Right renal cortex interstitium (tissue), 3 donors: ENCODE results near the gene RDH8. TPM values are rescaled to one million over a fixed set of nuclear protein-coding genes. Genes with fewer than 3 reads are reported as not detected.
A peak's percentile ranks its signal among the peaks of the same experiment; 100 is the strongest.

Source experiments
- DNase-seq, 3 donors: peaks; one replicate each; pipeline ENCODE4 v3.0.0-alpha.2; 2013; ENCODE audit warnings: low read depth in 3 of 3, low spot score in 2 of 3
- polyA plus RNA-seq, 3 donors: library from polyadenylated mRNA; unstranded; fragments of 120-200 nt; gene quantifications; one replicate each; pipeline ENCODE4 v1.2.1, GENCODE V29; 2013; ENCODE audit not compliant: insufficient read length in 3 of 3

RDH8 gene, protein sequence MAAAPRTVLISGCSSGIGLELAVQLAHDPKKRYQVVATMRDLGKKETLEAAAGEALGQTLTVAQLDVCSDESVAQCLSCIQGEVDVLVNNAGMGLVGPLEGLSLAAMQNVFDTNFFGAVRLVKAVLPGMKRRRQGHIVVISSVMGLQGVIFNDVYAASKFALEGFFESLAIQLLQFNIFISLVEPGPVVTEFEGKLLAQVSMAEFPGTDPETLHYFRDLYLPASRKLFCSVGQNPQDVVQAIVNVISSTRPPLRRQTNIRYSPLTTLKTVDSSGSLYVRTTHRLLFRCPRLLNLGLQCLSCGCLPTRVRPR
- polyA plus RNA-seq = not detected

DNA sequence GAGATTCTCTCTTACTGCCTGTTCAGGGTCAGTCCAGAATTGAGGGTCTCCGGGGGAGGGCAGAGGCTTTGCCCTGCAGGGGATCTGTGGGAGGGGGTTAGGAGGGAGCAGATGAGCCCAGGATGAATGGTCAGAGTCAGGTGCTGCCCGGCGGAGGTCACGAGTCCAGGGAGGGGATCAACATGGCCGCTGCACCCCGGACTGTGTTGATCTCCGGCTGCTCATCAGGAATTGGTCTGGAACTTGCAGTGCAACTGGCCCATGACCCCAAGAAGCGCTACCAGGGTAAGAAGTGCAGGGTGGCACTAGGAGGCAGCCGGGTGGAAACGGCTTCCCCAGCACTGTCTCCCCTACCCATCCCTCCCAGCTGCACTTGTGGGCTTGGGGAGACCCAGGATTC lies at the start of gene RDH8:
Gene RDH8, plus strand, starts transcription at position 168 of the 400 bp plus-strand sequence. Its CDS starts 15 bp downstream, at position 183.
- no peak for DNase-seq

DNA sequence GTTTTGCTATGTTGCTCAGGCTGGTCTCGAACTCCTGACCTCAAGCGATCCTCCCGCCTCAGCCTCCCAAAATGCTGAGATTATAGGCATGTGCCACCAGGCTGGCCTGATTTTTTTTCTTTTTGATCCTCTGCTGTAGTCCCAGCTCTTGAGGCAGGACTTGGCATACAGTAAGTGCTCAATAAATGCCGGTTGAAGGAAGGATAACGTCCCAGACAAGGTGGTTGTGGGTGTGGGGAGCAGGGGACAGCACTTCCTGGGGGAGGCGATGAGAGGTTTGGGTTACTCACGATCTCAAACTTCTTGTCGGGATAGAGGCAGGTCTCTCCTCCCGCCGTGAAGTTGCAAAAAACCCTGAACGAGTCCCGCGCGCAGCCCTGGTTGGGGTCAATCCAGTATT lies 47.3 kb upstream of the RDH8 start:
- DNase-seq = no peak

DNA sequence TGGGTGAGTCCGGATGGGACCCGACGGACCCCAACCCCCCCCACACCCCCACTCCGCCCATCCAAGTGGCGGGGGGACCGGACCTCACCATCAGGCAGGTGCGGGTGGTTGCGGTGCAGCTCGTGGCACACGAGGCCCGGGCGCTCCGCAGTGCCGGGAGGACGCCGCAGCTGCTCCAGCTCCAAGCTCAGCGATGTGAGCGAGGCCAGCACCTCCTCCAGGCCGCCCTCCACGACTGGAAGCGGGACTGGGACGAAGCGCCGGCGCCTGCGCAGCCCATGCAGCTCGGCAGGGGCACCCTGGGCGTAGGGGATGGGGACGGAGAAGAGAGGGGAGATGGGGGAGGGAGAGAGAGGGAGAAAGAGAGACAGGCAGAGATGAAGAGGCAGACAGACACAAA lies 46.8 kb upstream of the RDH8 start:
- DNase-seq = no peak

DNA sequence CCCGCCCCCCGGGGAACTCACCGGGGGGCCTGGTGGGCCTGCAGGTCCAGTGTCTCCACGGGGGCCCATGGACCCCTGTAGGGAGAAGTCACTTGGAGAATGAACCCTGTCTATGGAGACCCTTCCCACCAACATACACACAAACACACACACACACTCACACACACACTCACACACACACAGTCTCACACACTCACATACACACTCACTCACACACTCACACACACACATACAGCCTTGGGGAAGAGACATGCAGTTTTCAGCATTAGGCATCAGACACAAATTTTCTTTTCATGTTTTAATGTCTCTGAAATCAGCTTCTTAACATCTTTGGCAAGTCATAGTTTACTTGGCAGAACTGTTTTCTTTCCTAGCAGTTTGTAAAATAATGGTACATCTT lies 46.0 kb upstream of the RDH8 start:
- no peak for DNase-seq

DNA sequence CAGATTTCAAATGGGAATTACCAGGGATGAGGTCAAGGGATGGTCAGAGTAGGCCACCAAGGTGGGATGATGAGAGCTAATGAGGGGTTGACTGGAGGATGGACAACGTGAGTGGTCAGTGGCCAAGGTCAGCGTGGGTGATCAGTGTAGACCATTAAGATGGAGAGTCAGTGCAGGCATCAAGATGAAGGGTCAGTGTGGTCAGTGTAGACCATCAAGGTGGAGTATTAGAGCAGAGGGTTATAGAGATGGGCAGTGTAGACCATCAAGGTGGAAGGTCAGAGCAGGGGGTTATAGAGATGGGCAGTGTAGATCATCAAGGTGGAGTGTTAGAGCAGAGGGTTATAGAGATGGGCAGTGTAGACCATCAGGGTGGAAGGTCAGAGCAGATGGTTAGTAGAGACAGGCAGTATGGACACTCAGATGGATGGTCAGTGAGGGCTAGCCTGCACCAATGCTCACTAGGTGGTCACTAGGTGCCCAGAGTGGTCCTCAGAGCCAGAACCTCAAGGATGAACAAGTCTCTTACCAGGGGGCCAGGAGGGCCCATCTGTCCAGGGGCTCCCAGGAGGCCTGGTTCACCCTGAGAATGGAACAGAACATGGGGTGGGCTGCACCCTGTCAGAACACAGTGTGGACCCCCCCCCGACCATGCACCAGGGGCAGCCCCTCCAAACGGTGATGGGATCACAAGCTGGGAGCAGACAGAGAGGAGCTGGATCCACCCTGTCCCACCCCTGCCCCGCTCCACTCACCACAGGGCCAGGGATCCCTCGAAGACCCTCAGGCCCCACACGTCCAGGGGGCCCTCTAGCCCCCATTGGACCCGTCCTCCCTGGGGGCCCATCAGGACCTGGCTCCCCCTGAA lies 44.2 kb upstream of the RDH8 start:
- DNase-seq = no peak

DNA sequence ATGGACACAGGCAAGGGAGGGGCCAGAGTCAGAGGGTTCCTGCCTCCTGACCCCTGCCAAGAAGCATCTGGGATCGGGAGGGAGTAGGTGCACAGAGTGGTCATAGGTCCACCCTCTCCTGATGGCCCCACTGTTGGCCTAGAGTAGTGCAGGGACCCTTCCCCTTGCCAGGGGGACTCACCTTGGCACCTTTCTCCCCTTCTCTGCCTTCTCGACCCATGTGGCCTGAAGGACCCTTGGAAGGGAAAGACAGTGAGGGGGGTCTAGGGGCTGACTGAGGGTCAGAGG lies 43.7 kb upstream of the RDH8 start:
- DNase-seq = no peak

DNA sequence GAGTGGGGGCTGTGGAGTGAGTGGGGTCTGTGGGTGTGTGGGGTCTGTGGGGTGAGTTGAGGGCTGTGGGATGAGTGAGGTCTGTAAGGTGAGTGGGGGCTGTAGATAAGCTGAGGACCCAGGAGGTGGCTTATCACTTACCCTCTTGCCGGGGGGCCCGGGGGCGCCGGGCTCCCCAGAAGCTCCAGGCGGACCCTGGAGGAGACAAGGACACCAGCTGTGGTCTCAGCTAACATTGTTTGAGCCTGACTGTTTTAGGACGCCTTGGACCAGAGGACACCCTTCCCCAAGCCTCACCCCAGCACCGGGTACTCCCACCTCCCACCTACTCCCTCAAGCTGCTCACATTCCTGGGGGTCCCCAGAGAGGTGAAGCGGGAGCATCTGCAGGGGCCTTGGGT lies 42.8 kb upstream of the RDH8 start:
- DNase-seq = no peak

DNA sequence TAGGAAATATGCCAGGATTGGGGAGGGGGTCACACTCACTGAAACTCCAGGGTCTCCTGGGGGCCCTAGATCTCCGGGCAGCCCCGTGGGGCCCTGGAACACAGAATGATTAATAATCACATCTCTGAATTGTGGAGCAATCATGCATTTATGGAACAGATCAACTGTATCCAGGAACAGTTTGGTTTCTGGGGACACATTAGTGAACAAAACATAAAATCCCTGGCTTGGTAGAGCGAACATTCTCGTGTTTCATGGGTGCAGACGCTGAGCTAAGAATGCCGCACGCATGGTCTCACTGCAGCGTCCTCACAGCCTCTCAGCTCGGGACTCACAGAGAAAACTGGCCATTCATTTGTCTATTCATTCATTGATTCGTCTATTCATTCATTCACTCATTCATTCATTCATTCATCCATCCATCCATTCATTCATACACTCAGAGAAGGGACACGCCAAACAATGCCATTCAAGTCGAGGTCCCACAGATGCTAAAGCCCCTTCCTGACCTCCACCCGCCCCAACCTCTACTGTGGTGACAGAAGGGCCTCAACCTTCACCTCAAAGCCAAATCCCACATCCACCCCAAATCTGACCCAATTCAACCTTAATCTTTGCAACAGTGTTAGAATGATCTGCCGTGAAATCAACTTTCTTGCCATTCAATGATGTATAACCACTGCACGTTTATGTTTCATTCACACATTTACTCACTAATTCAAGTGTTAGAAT lies 42.0 kb upstream of the RDH8 start:
- DNase-seq = no peak

DNA sequence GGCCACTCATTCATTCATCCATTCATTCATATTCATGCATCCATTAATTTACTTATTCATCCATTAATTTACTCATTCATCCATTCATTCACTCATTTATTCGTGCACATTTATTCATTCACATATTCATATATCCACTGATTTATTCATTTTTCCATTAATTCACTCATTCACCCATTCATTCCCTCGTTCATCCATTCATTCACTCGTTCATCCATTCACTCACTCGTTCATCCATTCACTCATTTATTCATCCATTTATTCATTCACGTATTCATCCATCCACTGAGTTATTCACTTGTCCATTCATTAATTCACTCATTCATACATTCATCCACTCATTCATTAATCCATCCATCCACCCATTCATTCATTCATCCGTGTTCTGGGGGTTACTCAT lies 41.2 kb upstream of the RDH8 start:
- no peak for DNase-seq

DNA sequence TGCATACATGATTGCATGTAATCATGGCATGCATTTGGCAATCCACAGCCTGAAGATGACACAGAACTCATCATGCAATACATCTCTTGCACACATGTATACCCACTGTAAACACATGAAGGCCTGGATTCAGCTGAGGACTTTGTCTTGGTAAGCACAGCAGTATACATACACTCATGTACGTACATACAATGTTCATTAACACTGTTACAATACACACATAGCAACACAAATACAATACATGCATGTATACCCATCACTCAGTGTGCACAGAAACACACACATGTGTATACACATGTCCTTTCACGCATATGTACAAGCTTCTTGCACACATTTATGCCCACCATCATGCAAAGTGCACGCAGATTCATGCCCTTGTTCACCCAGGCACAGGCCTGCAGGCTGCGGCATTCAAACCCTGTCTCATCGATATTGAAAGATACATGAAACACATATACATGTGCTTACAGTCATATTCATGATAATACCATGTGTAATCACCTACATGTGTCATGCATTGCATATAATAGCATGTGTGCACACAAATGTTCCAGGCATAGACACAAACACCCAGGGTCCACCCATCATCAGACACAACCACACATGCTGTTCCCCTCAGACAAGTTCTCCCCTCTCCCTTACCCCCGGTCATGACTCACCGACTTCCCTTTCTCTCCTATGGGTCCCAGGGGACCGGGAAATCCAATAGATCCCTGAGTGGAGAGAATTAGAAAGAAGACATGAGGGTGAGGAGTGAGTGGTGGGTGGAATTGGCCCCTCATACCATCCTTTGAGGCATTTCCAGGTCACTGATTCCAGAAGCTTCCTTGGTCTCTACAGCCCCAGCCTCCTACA lies 31.6 kb upstream of the RDH8 start:
- no peak for DNase-seq

DNA sequence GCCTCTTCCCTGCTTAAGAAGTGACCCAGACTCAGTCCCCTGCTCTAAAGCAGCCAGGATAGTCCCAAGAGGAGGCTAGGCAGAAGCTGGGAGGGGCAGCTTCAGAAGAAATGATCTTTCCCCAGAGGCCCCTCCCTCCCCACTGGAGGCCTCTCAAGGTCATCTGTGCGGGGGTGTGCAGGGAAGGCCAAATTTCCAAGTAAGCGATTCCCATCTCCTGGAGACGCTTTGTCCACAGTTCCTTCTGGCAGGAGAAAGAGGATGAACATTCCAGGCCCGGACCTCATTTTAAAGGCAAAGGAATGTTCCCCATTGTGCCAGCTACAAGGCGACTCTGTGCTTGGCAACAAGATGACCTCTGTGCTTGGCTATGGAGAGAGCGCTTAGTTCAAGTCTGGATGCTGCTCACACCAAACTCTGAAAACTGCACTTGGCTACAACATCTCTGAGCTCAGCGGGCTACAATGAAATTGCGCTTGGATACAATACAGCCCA lies 26.4 kb upstream of the RDH8 start:
- DNase-seq = no peak

DNA sequence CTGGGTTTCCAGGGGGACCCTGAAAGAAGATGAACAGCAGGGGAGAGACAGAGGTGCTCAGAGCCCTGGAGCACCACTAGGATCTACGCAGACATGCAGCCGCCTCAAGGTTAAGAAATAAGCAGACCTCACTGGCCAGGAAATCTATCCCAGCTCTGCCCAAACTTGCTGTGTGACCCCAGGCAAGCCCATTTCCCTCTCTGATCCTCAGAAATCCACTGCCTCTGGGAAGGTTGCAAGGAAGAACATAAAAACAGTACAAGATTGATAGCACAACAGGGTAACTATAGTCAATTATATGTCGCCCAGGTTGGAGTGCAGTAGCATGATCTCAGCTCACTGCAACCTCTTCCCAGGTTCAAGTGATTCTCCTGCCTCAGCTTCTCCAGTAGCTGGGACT lies 23.8 kb upstream of the RDH8 start:
- DNase-seq = no peak

DNA sequence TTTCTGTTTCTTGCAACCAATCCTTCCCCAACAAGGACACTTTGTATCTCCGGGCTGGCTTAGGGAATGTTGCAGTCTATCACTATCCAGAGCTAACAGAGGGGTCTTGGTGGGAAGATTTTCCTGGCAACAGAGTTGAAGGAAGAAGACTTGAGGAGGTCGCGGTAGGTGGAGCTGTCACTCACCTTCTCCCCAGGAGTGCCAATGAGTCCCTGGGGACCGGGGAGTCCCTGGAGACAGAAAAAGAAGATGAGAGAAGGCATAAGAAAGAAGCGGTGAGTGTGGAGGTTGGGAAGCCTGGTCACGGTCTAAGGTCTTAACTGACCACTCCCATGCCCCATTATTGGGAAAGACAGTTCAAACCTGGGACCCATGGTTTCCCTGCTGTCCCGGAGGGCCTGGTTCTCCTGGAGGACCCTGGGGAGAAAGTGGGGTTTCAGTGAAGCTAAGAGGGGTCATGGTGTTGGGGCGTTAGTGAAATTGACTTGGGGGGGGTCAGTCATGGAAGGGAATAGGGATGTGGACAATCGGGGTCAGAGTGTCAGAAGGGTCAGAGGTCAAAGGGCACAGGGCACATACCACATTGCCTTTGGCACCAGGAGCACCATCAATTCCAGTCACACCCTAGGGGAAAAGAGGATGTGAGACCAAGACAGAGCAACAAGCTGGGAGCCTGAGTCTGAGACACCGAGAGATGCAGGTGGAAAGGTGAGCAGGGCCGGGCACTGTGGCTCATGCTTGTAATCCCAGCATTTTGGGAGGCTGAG lies 21.7 kb upstream of the RDH8 start:
- DNase-seq = no peak

DNA sequence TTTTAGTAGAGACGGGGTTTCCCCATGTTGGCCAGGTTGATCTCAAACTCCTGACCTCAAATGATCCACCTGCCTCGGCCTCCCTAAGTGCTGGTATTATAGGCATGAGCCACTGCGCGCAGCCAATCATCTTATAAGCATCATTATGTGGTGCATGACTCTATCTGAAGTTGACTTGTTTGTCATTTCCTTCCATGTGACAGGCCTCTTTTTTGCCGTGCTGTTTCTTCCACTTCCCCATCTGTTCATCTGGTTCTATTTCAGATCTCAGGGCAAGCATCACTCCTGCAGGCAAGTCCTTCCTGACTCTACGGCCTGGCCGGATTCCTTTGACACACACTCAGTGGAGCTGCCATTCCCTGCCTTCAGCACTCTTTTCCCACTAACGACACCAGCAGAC lies 18.2 kb upstream of the RDH8 start:
- DNase-seq = no peak

DNA sequence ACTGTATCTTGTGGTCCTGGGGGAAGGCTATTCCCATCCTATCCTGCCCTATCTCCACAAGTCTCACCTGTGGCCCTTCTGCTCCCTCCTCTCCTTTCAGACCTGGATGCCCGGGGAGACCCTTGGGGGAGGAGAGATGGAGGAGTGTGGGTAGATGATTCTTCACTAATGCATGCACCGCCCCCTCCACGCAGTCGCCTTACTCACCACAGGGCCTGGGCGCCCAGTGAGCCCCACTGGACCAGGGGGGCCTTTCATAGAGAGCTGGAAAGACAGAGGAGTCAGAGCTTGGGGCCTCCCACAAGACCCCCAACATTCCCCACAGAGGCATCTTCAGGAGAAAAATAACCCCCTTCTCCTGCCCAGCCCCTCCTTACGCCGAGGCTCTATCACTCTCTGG lies 17.3 kb upstream of the RDH8 start:
- DNase-seq = no peak

DNA sequence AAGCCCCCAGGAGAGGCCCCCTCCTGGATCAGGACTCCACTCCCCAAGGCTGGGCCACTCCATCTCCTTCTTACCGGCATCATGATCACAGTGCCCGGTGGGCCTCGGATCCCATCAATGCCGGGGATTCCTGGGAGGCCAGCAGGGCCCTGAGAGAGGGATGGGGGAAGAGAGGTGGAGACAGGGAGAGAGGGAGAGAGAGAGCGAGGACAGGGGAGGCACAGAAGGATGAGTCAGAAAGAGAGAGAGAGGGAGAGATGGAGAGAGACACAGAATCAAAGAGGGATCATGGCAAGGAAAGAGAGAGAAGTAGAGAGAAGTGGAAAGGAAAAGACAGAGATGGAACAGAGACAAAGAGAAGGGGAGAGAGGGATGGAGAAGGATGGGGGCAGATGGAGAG lies 16.7 kb upstream of the RDH8 start:
- no peak for DNase-seq

DNA sequence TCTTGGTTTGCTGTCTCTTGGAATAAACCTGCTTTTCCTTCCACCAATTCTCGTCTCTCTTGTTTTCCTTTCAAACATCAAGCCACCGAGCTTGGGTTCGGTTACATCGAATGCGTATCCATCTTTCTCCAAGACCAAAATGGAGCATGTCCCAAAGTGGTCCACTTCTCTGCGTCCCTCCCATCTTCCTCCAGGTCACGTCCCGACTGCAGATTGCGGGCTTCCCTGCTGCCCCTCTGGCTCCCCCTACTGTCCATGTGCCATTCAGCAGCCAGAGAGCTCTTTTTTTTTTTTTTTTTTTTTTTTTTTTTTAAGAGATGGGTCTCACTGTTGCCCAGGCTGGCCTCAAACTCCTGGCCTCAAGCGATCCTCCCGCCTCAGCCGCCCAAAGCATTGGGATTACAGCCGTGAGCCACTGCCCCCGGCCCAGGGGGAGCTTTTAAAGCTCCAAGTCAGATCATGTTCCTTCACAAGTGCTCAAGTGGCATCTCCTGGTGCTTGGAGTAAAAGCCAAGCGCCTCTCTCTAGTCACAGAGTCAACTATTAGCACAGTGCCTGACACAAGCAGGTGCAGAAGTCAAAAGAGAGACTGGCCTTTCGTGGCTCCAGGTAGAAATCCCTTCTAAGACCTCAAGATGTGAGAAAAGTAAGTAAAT lies 13.0 kb upstream of the RDH8 start:
- DNase-seq = peak in 2 of 3 donors; percentile 45 to 55

DNA sequence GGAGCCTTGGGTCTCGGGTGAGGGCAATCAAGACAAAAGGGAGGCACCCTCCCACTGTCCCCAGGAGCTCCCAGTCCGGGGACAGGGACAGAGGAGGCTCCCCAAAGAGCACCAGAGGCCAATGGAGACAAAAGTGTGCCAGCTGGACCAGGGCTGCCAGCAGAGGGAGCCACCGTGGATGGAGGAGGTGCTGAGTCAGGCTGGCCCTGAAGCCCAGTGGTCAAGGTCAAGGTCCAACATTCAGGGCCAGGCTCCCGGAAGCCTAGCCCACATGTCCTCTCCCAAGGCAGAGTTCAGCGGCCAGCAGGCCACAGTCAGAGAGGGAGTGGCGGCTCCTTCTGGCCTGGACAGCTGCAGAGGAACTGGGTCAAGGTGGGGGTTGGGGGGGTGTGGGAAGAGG lies 11.4 kb upstream of the RDH8 start:
- no peak for DNase-seq

DNA sequence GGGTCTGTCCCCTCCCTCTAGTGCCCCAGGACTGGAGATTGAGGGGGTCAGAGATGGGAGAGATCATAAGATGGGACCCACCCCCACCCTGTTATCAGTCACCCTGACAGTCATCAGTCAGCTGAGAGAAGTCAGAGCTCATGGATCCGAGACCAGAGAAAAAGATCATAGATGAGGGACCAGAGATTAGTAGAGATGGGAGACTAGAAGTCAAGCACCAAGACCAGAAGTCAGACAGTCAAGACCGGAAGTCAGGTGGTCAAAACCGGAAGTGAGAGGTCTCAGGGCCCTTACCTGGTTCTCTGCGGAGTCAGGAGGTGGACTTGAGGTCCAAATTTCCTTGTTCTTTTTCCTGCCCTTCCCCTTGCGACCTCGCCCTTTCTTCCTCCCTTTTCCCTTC lies 10.0 kb upstream of the RDH8 start:
- no peak for DNase-seq
